ENCODE results near the gene OSBPL8.

OSBPL8 gene

DNA sequence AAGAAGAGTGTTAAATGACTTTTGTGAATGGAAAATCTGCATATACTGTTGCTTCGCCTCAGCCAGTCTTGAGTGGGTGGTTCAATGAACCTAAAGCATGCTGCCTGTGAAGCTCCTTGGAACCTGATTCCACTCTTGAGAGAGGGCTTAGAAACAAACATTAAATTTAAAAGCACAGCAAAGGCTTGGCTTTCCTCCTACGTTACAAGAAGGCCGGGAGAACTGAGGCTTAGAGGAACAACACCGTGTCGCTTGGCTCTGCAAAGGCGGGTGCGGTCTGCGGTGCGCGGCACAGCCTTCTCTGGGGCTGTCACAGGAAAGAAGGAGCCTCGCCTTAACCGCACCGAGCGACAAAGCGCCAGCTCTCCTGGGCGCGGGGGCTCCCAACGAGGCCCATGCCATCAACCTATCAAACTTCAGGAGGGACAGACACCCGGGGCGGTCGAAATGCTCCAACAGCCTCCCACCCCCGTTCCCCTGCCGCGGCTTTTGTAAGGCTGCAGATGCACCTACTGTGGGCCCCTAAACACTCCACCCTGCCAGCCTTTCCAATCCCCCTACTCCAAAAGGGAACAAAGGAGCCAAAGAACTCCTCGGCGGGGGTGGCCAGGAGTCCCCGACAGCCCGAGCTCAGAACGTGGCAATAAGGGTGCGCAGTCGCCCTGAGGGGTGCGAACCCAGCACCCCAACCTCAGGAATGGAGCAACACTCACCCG lies 729 bp downstream of the OSBPL8 start:
- DNase-seq: peak; percentile 93
- in situ Hi-C loops (cut with MboI; ENCODE audit: low pct_unique_long_range_greater_than_20kb, low sequenced_read_pairs): no loop called here

DNA sequence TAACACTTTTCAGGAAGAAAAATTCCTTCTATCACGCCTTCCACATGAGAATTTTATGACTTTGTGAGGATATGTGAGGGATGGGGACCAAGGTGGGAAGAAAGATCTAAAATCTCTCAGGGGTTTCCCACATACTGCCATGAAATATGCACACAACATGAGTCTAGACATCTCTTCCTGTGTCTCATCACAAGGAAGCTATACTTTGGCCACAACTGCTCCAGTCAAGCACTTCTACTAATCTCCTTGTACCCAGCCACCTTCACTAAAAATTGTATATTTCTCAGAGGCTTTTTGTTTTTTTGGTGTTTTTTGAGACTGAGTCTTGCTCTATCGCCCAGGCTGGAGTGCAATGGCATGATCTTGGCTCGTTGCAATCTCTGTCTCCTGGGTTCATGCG lies 3.2 kb downstream of the OSBPL8 start:
- no peak for DNase-seq
- in situ Hi-C loops (cut with MboI; ENCODE audit: low pct_unique_long_range_greater_than_20kb, low sequenced_read_pairs): no loop called here

DNA sequence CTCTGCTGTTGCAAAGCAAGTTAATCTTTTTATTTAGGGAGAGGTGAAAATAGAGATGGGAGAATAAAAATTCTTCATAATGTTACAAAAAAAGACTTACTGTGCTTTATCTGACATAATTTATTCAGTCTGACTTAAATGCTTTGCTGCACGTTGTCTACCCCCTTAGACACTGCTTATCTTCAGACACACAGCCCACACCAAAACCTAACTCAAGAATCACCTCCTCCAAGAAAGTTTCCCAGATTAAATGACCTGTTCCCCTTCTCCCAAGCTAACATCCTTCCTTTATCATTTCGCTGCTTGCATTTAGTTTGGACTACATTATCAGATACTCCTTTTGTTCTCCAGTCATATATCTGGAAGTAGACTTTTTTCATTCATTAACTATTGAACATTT lies 3.8 kb downstream of the OSBPL8 start:
- in situ Hi-C loops (cut with MboI; ENCODE audit: low pct_unique_long_range_greater_than_20kb, low sequenced_read_pairs): no loop called here
- no peak for DNase-seq

DNA sequence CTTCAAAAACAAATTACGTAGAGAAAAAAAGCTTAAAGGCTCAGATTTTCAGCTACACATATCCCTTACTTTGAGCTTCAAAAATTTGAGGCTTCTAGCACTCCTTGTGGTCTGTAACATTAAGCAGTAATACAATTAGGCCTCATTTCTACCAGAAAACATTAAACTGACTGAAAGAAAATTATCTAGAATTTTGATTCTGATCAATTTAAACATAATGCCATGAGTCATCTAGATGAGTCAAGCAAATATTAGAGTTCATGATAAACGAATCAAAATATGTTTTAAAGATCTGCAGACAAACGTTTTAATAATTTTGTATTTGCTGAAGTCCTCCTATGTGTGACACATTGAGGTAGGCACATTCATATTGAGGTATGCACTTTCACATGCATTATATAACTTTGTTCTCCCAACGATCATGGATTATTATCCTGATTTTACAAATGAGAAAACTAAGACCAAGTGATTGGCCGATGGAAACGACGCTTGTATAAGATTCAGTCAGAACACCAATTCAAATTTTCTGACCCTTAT lies 4.3 kb downstream of the OSBPL8 start:
- in situ Hi-C loops (cut with MboI; ENCODE audit: low pct_unique_long_range_greater_than_20kb, low sequenced_read_pairs): no loop called here
- no peak for DNase-seq

DNA sequence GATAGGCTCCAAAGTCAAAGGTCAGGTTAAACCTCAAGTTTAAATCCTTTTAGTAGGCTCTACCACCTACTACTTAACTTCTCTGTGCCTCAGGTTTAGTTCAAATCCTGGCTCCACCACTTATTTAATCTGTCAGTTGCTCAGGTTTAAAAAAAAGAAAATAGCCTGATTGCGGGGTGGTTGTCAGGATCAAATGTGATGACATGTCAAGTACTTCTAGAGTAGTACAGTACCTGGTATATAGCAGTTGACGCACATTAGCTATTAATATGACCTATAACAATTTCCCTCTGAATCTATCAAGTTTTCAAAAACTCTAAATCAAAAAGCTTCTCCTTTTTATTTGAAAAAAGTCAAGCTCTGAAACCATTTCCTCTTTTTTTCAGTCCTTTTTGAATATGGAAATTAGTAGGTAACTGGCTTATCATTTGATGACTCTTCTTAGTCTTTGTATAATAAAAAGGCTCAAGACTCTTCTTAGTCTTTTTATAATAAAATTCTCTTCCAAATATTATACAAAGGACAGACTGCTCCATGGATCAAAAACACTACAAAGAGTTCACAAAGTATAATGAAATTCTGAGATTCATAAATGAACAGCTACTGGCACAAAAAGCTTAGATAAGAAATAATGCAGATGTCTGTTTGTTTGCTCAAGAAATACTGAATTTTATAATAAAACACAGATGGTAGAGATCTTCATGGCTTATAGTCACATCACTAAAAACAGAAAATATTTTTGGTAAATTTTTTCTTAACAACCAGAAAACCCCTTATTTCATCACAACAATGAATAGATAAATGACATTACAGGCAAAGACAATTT lies 5.0 kb downstream of the OSBPL8 start:
- in situ Hi-C loops (cut with MboI; ENCODE audit: low pct_unique_long_range_greater_than_20kb, low sequenced_read_pairs): no loop called here
- DNase-seq: peak; percentile 42

DNA sequence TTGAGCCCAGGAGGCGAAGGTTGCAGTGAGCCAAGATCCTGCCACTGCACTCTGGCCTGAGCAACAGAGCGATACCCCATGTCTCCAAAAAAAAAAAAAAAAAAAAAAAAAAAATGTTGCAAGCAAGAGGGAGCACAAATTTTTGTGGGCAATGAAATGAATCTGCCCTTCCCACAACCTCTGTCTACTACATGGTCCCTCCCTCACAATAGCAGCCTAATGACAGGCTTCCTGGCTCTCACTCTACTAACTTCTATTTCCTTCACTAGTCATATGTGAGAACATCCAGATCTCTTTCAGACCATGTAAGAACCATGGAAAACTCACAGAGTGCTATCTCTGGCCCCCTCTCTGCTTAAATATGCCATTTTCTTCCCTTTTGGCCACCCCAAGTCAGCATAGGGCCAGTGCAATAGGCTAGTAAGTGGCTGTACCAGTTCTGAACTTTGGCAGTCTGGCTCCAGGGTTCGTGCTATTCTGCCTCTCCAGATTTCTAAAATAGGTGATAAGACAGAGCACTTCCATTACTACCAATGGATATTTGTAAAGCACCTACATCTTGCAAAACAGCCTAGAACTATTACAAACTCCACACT lies 7.1 kb downstream of the OSBPL8 start:
- in situ Hi-C loops (cut with MboI; ENCODE audit: low pct_unique_long_range_greater_than_20kb, low sequenced_read_pairs): no loop called here
- DNase-seq: peak; percentile 49

DNA sequence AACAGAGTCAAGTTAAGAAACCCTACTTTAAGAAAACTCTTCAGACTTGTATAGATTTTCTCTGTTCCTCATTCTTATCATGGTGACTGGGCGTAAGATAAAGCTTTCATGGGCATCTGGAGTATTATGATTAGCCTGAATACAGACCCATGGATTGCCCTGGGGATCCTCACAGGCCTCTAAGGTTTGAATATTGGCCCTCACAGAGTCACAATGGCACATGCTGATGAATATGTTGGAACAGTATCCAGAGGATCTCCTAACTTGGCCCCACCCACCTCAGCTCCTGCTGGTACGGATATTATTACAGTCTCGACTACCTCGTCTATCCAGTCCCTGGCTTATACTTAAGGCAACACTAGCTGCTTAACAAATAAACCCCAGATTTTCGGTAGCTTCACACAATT lies 8.1 kb downstream of the OSBPL8 start:
- DNase-seq: no peak
- in situ Hi-C loops (cut with MboI; ENCODE audit: low pct_unique_long_range_greater_than_20kb, low sequenced_read_pairs): no loop called here

DNA sequence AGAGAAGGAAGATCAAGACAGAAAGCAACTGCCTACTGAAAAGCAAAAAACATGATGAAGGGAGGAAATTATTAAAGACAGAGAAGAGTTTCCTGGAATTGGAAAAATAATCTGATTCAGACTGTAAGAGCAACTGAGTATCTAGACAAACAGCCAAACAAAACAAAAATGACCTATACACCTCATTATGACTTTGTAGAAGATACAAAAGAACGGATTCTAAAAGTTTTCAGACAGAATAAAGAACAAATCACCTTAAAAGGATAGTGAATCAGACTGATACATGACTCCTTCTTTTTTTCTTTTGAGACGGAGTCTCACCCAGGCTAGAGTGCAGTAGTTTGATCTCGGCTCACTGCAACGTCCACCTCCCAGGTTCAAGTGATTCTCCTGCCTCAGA lies 10.4 kb downstream of the OSBPL8 start:
- DNase-seq: no peak
- in situ Hi-C loops (cut with MboI; ENCODE audit: low pct_unique_long_range_greater_than_20kb, low sequenced_read_pairs): no loop called here

DNA sequence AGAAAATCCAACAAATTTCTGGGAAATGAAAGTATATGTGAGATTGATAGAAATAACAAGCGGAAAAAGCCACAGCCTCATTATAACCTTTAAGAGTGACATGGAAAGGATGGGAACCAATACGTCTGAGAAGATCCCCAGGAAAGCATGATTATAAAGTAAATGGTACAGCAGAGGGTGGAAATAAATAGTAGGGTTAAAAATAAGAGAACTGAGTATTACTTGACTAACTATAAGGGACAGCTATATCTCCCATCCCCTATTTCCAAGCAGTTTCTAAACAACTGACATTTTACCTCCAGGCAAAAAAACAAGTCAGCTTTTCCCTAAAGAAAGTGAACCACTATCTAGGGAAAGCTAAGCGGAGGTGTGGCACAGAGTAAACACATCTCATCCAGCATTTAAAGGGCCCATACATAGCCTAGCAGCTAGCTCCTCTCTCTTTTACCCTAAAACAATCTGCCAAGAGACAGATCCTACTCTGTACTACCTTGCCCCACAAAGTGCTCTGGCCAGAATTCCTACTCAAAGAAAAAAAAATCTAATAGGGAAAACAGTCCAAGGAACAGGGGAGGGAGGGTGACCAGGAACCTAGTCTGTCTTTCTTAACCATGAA lies 11.2 kb downstream of the OSBPL8 start:
- DNase-seq: no peak
- in situ Hi-C loops (cut with MboI; ENCODE audit: low pct_unique_long_range_greater_than_20kb, low sequenced_read_pairs): no loop called here

DNA sequence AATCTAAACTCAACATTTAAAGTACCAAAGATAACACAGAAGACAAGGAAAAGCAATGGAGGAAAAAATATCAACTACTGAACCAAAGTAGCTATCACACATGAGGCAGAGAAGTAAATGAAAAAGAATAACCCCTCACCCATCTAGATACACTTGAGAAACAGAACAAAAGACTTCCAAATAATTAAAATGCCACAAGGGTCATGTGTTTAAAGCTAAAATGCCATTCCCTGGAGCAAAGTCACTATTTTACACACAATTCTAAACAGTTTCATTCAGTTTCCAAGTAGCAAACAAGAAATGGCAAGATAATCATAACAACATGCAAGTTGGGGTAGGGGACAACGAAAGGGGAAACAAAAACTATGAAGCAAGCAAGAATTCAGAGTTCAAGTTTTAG lies 12.0 kb downstream of the OSBPL8 start:
- in situ Hi-C loops (cut with MboI; ENCODE audit: low pct_unique_long_range_greater_than_20kb, low sequenced_read_pairs): no loop called here
- no peak for DNase-seq

DNA sequence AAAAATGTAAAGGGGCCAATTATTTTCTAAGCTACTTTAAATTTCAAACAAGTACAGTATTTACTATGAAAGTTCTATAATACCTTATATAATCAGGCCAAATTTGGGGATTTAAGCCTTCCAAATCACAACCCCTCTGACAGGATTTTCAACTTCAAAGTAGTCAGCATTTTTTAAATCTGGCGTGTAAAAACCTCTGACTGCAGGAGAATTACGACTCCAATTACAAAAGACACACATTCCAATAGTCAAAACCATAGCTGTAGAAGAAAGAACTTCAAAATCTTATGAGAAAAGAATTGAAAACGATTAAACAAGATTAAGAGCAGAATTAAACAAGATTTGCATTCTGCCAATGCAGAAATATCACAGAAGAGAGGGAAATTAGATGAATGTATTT lies 12.7 kb downstream of the OSBPL8 start:
- in situ Hi-C loops (cut with MboI; ENCODE audit: low pct_unique_long_range_greater_than_20kb, low sequenced_read_pairs): no loop called here
- DNase-seq: no peak

DNA sequence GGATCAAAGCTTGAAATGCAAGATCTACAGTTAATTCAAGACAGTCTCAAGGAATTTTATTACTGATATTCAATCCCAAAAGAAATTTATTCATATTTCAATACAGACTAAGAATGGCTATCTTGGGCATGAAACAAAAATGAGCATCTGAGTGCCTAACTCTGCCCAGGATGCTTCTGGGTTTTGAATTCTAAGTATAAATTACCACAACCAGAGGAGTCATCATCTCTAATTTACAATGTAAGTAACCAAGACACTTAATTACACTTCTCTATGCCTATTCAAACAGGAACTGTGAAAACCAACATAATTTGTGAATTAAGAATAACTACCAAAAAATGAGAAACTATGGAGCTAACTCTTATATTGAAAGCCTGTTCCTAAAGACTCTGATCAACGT lies 14.1 kb downstream of the OSBPL8 start:
- in situ Hi-C loops (cut with MboI; ENCODE audit: low pct_unique_long_range_greater_than_20kb, low sequenced_read_pairs): no loop called here
- no peak for DNase-seq

DNA sequence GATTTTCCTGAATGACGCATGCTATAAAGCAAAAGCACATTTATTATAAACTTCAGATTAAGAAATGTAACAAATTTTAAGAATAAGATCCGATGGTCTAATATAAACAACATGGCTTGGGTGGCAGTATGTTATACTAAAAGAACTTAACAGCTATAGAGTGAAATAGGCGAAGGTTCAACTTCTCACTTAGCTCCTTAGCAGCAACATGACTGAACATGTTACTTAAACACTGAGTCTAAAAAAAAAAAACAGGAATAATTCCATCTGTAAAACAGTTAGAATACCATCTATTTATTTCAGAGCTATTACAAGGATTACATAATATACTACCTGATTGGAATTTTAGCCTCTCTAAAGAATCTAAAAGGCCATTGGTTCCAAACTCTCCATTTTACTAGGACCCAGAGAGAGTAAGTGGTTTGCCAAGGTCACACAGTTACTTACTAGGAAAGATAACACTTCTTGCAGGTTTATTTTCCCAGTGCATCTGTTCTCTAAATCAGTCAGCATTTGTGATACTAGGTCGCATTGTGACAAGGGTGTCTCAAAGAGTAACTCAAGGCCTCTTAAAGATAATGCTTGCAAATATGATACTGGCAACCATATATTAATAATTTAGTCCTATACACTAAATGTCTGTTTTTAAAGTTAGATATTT lies 14.8 kb downstream of the OSBPL8 start:
- in situ Hi-C loops (cut with MboI; ENCODE audit: low pct_unique_long_range_greater_than_20kb, low sequenced_read_pairs): no loop called here
- no peak for DNase-seq

DNA sequence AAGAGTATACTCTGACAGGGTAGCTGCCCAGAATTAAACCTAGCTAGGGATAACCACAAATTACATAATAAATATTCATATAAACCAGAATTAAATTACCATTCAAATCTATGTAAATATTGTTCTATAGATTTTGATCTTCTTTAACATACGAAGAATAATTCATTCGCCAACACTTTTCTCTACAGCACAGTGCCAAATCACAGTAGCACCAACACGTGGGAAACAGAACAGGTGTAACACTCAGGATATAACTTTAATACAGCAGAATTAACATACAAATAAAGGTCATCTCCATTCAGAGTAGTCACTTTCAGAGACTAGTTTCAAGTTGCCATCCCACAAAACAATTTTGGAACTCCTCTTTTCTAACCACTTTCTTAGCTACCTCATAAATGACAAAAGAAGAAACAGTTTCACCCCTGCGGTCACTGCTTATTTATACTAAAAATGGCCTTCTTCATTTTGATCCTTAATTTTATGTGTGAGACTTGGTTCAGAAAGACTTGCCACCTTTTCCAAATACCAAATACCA lies 15.7 kb downstream of the OSBPL8 start:
- in situ Hi-C loops (cut with MboI; ENCODE audit: low pct_unique_long_range_greater_than_20kb, low sequenced_read_pairs): no loop called here
- DNase-seq: no peak

DNA sequence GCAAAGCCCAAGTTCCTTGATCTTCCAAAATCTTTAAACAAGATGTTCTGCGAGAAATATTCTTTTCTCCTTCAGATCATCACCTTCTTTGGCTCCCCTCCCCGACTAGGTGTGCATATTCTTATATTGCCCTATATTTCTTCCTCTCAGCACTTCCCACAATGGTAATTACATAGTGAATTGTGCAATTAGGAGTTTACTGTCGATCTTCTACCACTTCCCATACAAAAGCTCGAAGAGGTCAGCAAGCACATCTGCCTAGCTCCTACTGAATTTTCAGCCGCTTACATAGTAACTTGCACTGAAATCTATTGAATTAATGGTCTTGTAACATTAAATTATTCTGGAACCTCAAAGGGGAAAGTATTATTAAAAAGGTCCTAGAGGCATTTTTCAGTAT lies 16.7 kb downstream of the OSBPL8 start:
- in situ Hi-C loops (cut with MboI; ENCODE audit: low pct_unique_long_range_greater_than_20kb, low sequenced_read_pairs): no loop called here
- DNase-seq: peak; percentile 44

DNA sequence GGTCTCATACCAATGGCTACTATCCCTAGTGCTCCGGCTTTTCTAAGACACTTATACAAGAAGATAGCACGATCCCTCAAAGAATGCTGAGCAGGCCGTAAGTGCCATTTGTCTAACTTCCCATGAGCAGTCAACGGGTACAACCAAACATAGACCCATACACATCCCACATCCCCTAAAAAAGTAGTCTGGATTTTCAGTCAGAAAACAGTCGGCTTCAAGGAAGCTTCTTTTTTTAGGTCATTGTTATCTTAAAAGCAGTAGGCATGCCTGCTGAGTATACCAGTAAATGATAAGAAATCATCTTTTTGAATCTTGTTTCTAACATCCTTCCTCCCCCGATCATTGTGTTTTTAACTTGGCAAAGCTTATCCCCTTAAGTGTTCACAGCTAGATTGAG lies 19.8 kb downstream of the OSBPL8 start:
- DNase-seq: no peak
- in situ Hi-C loops (cut with MboI; ENCODE audit: low pct_unique_long_range_greater_than_20kb, low sequenced_read_pairs): no loop called here

DNA sequence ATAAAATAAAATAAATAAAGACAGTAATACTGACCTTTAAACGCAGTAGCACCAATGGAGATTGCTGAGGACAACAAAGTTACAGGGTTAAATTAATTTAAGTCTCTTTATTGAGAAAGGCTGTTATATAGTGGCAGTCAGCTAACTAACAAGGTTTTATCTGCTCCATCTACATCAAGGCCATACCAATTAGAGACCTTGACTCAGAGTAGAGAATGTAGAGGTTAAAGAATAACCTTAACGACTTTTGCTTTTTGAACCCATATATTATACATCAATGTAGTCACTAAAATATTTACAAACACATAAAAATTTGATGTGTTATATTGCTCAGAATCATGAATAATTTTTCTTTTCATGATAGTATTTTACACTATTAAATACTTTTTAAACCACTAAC lies 21.6 kb downstream of the OSBPL8 start:
- in situ Hi-C loops (cut with MboI; ENCODE audit: low pct_unique_long_range_greater_than_20kb, low sequenced_read_pairs): no loop called here
- DNase-seq: no peak

DNA sequence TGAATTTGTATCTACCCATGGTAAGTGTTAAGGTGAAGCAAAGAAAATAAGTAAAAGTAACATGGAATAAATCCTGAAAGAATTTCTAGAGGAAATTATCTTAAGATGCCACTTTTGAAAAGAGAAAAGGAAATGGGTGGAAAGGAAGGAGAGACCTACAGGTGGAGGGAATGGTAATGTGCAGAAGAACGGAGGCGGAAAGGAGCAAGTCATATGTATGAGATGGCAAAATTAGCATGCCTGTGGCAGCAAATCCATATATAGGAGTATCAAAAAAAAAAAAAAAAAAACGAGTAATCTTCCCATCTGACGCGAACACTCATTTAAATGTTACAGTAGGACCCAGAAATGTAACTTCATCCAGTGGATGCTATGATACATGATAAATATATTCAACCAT lies 23.0 kb downstream of the OSBPL8 start:
- in situ Hi-C loops (cut with MboI; ENCODE audit: low pct_unique_long_range_greater_than_20kb, low sequenced_read_pairs): no loop called here
- DNase-seq: no peak

DNA sequence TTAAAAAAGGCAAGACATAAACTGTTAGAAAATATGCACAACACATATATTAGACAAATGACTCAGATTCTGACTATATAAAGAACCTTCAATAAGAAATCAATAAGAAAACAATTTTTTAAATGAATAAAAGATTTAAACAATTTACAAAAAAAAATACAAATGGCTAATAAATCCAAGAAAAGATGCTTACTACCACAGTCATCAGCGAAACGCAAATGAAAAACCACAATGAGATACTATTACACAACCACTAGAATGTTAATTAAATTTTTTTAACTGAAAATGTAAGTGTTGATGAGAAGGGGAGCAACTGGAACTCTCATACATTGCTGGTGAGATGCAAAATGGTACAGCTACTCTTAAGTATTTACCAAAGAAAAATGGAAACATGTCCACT lies 24.4 kb downstream of the OSBPL8 start:
- DNase-seq: no peak
- in situ Hi-C loops (cut with MboI; ENCODE audit: low pct_unique_long_range_greater_than_20kb, low sequenced_read_pairs): no loop called here

Measured in KBM-7 (cell line).